GM21381 (cell line): ENCODE results near the gene AMN.

ENCODE experiments used
- ATAC-seq: cut with Tn5 transposase; IDR thresholded peaks from one replicate; pipeline ENCODE4 v1.9.1; 2021; ENCODE audit warnings: mild to moderate bottlenecking, moderate library complexity; ENCODE audit not compliant: unreplicated experiment

AMN gene

GRCh38 chr14:102943454-102943853, 21.0 kb downstream of the AMN start:
- no peak for ATAC-seq

- ATAC-seq = no peak
Observed at GRCh38 chr14:102943979-102944378, 21.5 kb downstream of the AMN start.

- ATAC-seq = no peak
Observed at GRCh38 chr14:102944448-102945330, 22.2 kb downstream of the AMN start.

GRCh38 chr14:102945346-102946130, 23.1 kb downstream of the AMN start:
- ATAC-seq = no peak

GRCh38 chr14:102947321-102948103, 25.0 kb downstream of the AMN start:
- ATAC-seq = no peak

- ATAC-seq = no peak
Observed at GRCh38 chr14:102948698-102949061, 26.2 kb downstream of the AMN start.

- no peak for ATAC-seq
Observed at GRCh38 chr14:102949062-102949800, 26.8 kb downstream of the AMN start.

GRCh38 chr14:102949801-102950451, 27.5 kb downstream of the AMN start:
- ATAC-seq = no peak

GRCh38 chr14:102951034-102951433, 28.6 kb downstream of the AMN start:
- ATAC-seq = no peak

- ATAC-seq = no peak
Observed at GRCh38 chr14:102951799-102952198, 29.3 kb downstream of the AMN start.

GRCh38 chr14:102952276-102952675, 29.8 kb downstream of the AMN start:
- no peak for ATAC-seq

GRCh38 chr14:102953100-102953499, 30.6 kb downstream of the AMN start:
- no peak for ATAC-seq

GRCh38 chr14:102954081-102954789, 31.8 kb downstream of the AMN start:
- no peak for ATAC-seq

GRCh38 chr14:102955636-102956408, 33.4 kb downstream of the AMN start:
- no peak for ATAC-seq

- ATAC-seq = no peak
Observed at GRCh38 chr14:102957222-102957621, 34.8 kb downstream of the AMN start.

- no peak for ATAC-seq
Observed at GRCh38 chr14:102958461-102958860, 36.0 kb downstream of the AMN start.

- no peak for ATAC-seq
Observed at GRCh38 chr14:102962111-102962627, 39.7 kb downstream of the AMN start.

- no peak for ATAC-seq
Observed at GRCh38 chr14:102964152-102964730, 41.8 kb downstream of the AMN start.
